Activated effector memory CD4-positive, alpha-beta T cell treated with anti-CD3 and anti-CD28 coated beads, Interleukin-2, amount 50 U/mL, for 16 hours (primary cell): ENCODE data around the gene CNTROB.

Experiments
- DNase-seq: peaks from one replicate; pipeline ENCODE4 v3.0.0-alpha.2; 2020

CNTROB gene, protein sequence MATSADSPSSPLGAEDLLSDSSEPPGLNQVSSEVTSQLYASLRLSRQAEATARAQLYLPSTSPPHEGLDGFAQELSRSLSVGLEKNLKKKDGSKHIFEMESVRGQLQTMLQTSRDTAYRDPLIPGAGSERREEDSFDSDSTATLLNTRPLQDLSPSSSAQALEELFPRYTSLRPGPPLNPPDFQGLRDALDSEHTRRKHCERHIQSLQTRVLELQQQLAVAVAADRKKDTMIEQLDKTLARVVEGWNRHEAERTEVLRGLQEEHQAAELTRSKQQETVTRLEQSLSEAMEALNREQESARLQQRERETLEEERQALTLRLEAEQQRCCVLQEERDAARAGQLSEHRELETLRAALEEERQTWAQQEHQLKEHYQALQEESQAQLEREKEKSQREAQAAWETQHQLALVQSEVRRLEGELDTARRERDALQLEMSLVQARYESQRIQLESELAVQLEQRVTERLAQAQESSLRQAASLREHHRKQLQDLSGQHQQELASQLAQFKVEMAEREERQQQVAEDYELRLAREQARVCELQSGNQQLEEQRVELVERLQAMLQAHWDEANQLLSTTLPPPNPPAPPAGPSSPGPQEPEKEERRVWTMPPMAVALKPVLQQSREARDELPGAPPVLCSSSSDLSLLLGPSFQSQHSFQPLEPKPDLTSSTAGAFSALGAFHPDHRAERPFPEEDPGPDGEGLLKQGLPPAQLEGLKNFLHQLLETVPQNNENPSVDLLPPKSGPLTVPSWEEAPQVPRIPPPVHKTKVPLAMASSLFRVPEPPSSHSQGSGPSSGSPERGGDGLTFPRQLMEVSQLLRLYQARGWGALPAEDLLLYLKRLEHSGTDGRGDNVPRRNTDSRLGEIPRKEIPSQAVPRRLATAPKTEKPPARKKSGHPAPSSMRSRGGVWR

DNA sequence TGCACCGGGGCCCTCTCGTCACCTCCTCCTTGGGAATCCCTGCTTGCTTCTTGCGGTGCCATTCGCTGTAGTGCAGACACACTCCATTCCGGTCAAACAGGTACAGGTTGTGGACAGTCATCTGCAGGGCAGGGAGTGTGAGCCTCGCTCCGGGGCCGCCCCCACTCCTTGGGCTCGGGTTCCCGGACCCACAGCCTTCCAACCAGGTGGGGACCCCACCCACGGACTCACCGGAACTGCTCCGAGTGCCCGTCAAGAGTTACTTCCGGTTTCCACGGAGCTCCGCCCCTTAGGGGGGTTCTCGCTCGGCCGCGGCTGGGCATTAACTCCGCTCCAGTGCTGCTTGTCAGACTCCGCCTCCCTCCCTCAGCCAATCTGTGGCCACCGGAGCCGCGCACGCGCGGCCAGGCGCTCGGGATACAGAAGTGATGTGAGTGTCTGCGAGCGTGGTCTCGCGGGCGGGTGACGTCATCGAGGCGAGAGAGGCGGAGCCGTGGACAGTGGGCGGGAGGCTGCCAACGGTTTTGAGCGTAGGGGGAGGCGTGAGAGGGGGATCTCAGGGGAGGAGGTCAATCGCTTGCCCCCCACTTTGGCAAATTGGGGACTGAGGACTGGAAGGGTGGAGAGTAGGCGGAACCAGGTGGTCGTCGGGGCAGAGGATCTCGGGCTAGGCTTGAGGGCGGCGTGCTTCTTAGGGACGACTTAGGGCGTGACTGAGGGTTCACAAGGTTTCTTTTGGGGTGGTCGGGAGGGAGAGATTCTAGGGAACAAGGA, at the start of gene CNTROB, which contains the start of gene TRAPPC1:
Gene CNTROB (plus strand): TSS at position 498 of the 774 bp plus-strand sequence. CDS start 874 bp downstream, outside the sequence.
Gene TRAPPC1 (minus strand): TSS at position 238 of the 774 bp plus-strand sequence. CDS start 117 bp downstream, at position 121.
- DNase-seq: peak; percentile 100

GRCh38 chr17:7882629-7883028, 49.4 kb upstream of the CNTROB start:
- DNase-seq: no peak

- DNase-seq: peak; percentile 75
Observed at GRCh38 chr17:7883781-7884386, 48.1 kb upstream of the CNTROB start.

- DNase-seq: peak; percentile 82
Observed at GRCh38 chr17:7884581-7885366, 47.2 kb upstream of the CNTROB start.

- peak; percentile 80 for DNase-seq
Observed at GRCh38 chr17:7885367-7886226, 46.4 kb upstream of the CNTROB start.

- DNase-seq: peak; percentile 84
Observed at GRCh38 chr17:7886227-7887037, 45.6 kb upstream of the CNTROB start.

- no peak for DNase-seq
Observed at GRCh38 chr17:7887038-7887481, 44.9 kb upstream of the CNTROB start.

- peak; percentile 96 for DNase-seq
Observed at GRCh38 chr17:7887482-7888183, 44.4 kb upstream of the CNTROB start.

DNA sequence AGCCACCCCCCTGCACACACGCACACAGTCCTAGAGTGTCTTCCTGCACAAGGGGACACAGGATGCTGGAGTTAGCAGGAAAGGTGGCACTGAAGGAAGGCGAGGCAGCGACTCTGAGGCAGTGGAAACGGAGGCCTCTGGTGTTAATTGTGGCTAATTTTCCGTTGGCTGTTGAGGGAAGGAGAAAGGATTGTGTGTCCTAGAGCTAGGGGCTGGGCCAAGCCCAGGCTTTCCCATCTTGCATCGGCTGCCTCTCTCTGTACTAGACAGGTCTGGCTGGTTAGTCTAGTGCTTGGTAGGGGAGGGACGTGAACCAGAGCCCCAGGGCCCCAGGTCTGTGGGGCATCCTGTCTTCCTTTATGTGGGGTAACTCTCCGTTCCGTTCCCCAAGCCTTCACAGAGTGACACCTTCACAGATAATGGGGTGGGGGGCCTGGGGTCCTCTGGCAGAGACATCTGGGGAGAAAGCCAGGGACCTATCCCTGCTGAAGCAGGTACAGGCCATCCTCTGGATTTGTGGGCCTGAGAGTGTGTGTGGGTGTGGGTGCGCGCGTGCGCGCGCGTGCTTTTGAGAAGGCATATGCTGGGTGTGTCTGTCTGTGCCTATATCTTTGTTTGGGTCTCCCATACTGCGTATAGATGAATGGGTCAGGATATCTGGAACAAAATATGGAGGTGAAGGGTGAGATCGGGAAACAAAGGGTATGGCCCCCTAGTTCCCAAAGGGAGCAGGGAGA, 43.7 kb upstream of the CNTROB start, which contains the start of gene CHD3:
Gene CHD3 (plus strand): TSS at position 606 of the 737 bp plus-strand sequence. CDS start 212 bp downstream, outside the sequence.
- DNase-seq: peak; percentile 86

DNA sequence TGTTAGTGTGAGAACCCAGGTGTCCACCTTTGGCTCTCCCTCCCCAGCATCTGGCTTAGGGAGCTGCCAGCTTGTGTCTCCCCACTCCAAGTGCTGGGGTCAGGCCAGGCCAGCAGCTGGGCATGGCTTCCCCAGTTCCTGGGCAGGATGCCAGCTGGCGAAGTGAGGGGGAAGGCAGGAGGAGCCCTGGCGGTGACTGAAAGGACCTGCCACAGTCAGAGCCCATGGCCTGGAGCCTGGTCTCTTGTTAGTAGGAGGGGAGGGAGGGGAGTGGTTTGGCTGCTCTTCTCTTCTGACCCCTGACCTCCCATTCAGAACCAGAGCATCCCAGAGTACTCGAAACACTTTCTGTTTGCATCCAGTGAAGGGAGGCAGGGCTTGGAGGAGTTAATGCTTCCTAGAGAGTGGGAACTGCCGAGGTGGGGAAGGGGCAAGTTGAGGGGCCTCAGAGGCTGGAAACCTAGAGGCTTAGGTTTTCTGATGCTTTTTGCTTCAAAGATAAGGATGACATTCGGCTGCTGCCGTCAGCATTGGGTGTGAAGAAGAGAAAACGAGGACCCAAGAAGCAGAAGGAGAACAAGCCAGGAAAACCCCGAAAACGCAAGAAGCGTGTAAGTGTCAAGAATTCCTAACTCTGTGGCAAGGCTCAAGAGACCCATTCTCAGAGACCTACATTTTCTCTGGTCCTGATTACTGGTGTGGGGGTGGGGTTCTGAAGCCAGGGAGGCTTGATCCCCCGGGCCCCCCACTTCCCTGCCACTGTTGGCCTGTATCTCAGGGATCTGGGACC, 42.6 kb upstream of the CNTROB start:
- DNase-seq: peak; percentile 78

DNA sequence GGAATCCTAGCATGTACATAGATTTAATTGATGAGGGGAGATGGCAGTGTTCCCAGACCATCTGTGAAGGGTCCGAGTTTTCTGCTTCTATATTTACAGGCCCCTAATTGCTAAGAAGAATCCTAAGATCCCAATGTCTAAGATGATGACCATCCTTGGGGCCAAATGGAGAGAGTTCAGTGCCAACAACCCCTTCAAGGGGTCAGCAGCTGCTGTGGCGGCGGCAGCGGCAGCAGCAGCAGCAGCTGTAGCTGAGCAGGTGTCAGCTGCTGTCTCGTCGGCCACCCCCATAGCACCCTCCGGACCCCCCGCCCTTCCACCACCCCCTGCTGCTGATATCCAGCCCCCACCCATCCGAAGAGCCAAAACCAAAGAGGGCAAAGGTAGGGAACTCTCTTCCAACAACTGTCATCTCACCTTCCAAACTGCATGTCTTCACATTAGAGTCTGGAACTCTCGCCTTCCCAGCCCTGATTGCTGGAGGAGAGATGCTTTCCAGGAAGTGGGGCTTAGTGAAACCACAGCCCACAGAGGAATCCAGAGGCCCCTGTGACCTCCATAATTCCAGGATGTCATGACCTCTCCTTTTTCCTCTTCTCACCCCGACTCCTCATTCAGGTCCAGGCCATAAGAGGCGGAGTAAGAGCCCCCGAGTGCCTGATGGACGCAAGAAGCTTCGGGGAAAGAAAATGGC, 38.7 kb upstream of the CNTROB start:
- DNase-seq: no peak

DNA sequence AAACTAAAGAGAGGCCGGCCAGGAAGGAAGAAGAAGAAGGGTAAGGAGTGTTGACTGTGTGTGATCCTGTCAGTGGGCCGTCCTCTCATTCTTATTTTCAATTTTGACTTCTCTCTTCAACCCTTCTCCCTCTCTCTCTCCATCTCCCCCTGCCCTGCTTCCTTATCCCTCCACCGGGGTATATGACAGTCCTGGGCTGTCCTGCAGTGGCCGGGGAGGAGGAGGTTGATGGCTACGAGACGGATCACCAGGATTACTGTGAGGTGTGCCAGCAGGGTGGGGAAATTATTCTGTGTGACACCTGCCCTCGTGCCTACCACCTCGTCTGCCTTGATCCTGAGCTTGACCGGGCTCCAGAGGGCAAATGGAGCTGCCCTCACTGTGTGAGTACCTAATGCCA, 37.8 kb upstream of the CNTROB start:
- no peak for DNase-seq

- no peak for DNase-seq
Observed at GRCh38 chr17:7894866-7895265, 37.1 kb upstream of the CNTROB start.

DNA sequence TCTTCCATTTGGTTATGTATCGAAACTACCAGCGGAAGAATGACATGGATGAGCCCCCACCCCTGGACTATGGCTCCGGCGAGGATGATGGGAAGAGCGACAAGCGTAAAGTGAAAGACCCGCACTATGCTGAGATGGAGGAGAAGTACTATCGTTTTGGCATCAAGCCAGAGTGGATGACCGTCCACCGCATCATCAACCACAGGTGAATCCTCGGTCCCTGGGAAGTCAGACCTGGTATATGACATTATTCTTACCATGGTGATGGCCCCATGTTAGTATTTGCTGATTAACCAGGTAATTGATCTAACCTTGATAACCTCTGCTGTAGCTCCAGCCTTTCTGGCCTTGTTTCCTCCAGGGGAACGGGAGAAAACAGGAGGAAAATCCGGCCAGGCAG, 34.9 kb upstream of the CNTROB start:
- DNase-seq: no peak

DNA sequence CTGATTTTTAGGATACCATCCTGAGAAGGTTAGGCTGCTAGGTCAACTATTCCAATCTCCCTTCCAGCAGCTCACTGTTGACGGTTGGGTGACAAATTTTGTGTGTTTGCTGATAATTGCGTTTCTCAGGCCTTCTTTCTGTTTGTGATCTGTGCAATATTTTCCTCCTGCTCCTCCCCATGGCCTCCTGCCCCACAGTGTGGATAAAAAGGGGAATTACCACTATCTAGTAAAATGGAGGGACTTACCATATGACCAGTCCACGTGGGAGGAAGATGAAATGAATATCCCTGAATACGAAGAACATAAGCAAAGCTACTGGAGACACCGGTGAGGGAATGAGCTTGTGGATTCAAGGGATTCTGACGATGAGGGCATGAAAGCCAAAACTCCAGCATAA, 34.2 kb upstream of the CNTROB start:
- no peak for DNase-seq
